ENCODE data around the gene IRS2. TPM values are rescaled to one million over a fixed set of nuclear protein-coding genes. Genes with fewer than 3 reads are reported as not detected.

The IRS2 gene
- total RNA-seq, 2 experiments from 2014 or later: 2.8 TPM

- ATAC-seq: no peak
- Mint-ChIP-seq H3K27me3 (no peaks in the 10 kb centered on the region), H3K4me3 (no peak overlapping the region), H3K36me3 (ENCODE audit: low read depth) (peaks cover 3% of the 10 kb centered on the region), H3K9me3 (no peaks in the 10 kb centered on the region), H3K27ac (no peak overlapping the region), H3K4me1 (ENCODE audit: low read depth) (peaks cover 32% of the 10 kb centered on the region)
- DNase-seq: no peak
- intact Hi-C loops (cut with micrococcal nuclease): no loop called here
- CTCF ChIA-PET: no interaction called here
- no peak for TF ChIP-seq CTCF (IDR thresholded peaks at IDR 0.05)
- POLR2A ChIA-PET: no interaction called here
Measured at GRCh38 chr13:109782823-109783431, 3.5 kb downstream of the IRS2 start.

GRCh38 chr13:109782066-109782822, 4.1 kb downstream of the IRS2 start:
- DNase-seq: no peak
- Mint-ChIP-seq H3K4me1 (ENCODE audit: low read depth) (peaks cover 35% of the 10 kb centered on the region), H3K27me3 (no peaks in the 10 kb centered on the region), H3K27ac (no peak overlapping the region), H3K36me3 (ENCODE audit: low read depth) (peaks cover 3% of the 10 kb centered on the region), H3K9me3 (no peaks in the 10 kb centered on the region), H3K4me3 (no peak overlapping the region)
- ChIA-PET POLR2A (no interaction called here), CTCF (no interaction called here)
- no peak for TF ChIP-seq CTCF (IDR thresholded peaks at IDR 0.05)
- intact Hi-C loops (cut with micrococcal nuclease): no loop called here
- ATAC-seq: no peak

GRCh38 chr13:109781384-109782065, 4.9 kb downstream of the IRS2 start:
- Mint-ChIP-seq H3K36me3 (ENCODE audit: low read depth) (peaks cover 3% of the 10 kb centered on the region), H3K9me3 (no peaks in the 10 kb centered on the region), H3K27me3 (no peaks in the 10 kb centered on the region), H3K4me3 (no peak overlapping the region), H3K4me1 (ENCODE audit: low read depth) (peaks cover 42% of the 10 kb centered on the region), H3K27ac (no peak overlapping the region)
- no peak for TF ChIP-seq CTCF (IDR thresholded peaks at IDR 0.05)
- CTCF ChIA-PET: interaction anchor here (2.6 kb wide), 1 partner anchor 17 kb away, joined by 9 read pairs; no protein-coding TSS in a partner anchor
- DNase-seq (no peak), ATAC-seq (no peak)
- POLR2A ChIA-PET: no interaction called here
- intact Hi-C loops (cut with micrococcal nuclease): no loop called here

- Mint-ChIP-seq H3K9me3 (no peaks in the 10 kb centered on the region), H3K27ac (no peak overlapping the region), H3K27me3 (no peaks in the 10 kb centered on the region), H3K4me3 (no peak overlapping the region), H3K36me3 (ENCODE audit: low read depth) (peaks cover 3% of the 10 kb centered on the region), H3K4me1 (ENCODE audit: low read depth) (peaks cover 45% of the 10 kb centered on the region)
- no peak for TF ChIP-seq CTCF (IDR thresholded peaks at IDR 0.05)
- CTCF ChIA-PET: interaction anchor here (1.6 to 2.6 kb wide), 2 partner anchors 10 to 16 kb away, joined by 4 to 9 read pairs; no protein-coding TSS in a partner anchor
- POLR2A ChIA-PET: interaction anchor here (1.0 kb wide), 1 partner anchor 23 kb away, joined by 3 read pairs; no protein-coding TSS in a partner anchor
- DNase-seq (no peak), ATAC-seq (no peak)
- intact Hi-C loops (cut with micrococcal nuclease): no loop called here
Measured at GRCh38 chr13:109780845-109781383, 5.5 kb downstream of the IRS2 start.

Data from activated CD8-positive, alpha-beta T cell treated with anti-CD3 and anti-CD28 coated beads for 36 hours (primary cell).